ENCODE measurements around the gene RRN3.

- TF ChIP-seq CTCF (conservative IDR thresholded peaks at IDR 0.05; ENCODE audit: low read length) (no peak), EZH2phosphoT487 (IDR thresholded peaks at IDR 0.05; ENCODE audit: borderline replicate concordance, low read depth, low read length) (no peak)
Observed at GRCh38 chr16:15035163-15035729, 58.8 kb downstream of the RRN3 start.
